ENCODE measurements around the gene CDV3.

DNA sequence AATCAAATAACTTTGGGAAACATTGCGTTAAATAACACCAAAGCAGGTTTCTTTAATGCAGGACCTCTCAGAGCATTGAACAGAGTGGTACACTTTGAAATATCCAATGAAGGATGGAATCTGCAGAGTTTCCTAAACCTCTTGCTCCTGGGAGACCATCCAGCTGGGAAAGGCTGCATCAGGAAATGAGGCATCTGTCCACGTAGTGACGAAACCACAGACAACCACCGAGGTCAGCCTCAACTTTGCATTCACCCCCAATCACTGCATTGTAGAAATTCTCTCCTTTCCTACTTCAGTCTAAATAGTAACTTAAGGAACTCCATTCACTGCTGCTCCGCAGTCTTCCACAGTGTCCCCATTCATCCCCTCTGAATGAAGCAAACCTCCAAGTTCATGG, 41.5 kb upstream of the CDV3 start:
- TF ChIP-seq, protein P1, sequence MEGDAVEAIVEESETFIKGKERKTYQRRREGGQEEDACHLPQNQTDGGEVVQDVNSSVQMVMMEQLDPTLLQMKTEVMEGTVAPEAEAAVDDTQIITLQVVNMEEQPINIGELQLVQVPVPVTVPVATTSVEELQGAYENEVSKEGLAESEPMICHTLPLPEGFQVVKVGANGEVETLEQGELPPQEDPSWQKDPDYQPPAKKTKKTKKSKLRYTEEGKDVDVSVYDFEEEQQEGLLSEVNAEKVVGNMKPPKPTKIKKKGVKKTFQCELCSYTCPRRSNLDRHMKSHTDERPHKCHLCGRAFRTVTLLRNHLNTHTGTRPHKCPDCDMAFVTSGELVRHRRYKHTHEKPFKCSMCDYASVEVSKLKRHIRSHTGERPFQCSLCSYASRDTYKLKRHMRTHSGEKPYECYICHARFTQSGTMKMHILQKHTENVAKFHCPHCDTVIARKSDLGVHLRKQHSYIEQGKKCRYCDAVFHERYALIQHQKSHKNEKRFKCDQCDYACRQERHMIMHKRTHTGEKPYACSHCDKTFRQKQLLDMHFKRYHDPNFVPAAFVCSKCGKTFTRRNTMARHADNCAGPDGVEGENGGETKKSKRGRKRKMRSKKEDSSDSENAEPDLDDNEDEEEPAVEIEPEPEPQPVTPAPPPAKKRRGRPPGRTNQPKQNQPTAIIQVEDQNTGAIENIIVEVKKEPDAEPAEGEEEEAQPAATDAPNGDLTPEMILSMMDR (conservative IDR thresholded peaks at IDR 0.05; ENCODE audit: low read depth, low read length) = no peak
- no peak for TF ChIP-seq EZH2 (IDR thresholded peaks at IDR 0.05; ENCODE audit: borderline replicate concordance, low read depth, low read length, poor library complexity, severe bottlenecking)

All from A673 (cell line).